Colonic mucosa (tissue), 4 donors: ENCODE results near the gene NUDT12. TPM values are rescaled to one million over a fixed set of nuclear protein-coding genes. Genes with fewer than 3 reads are reported as not detected.

Experiments used
- DNase-seq: peaks from one replicate; pipeline ENCODE4 v3.0.0-alpha.2; 2020
- H3K27ac ChIP-seq: fragments of 200-600 bp; one replicate; pipeline ENCODE4 v1.8.0; 2021
- H3K27me3 ChIP-seq: fragments of 200-600 bp; one replicate; pipeline ENCODE4 v1.8.0; 2021
- H3K36me3 ChIP-seq: fragments of 200-600 bp; one replicate; pipeline ENCODE4 v1.8.0; 2021
- H3K4me1 ChIP-seq: fragments of 200-600 bp; one replicate; pipeline ENCODE4 v1.8.0; 2021; ENCODE audit warnings: mild to moderate bottlenecking
- H3K4me3 ChIP-seq: fragments of 200-600 bp; one replicate; pipeline ENCODE4 v1.8.0; 2021
- H3K9ac ChIP-seq, 2 donors: one replicate each; pipeline ENCODE4 v1.7.0; 2013; ENCODE audit warnings: control low read depth in 2 of 2, low read depth in 2 of 2, low read length in 2 of 2
- H3K9me3 ChIP-seq: fragments of 200-600 bp; one replicate; pipeline ENCODE4 v1.8.0; 2021
- intact Hi-C: fragments of 100-400 bp; cut with DNase I; formaldehyde crosslinking; loops from one replicate; pipeline ENCODE4 v1.14.1; 2022
- total RNA-seq, 2 donors: library from RNA; stranded (reverse); fragmentation: NEBNext Ultra II Directional in 1 of 2; extraction: Animal tissue kit (Norgen Biotek cat#: 25700) in 1 of 2; gene quantifications; one replicate each; pipeline ENCODE4 v1.2.1, GENCODE V29; 2021
- TF ChIP-seq, protein P1 (sequence below): fragments of 200-600 bp; IDR thresholded peaks from one replicate; pipeline ENCODE4 v1.8.0; 2022; ENCODE audit warnings: antibody characterized with exemption, mild to moderate bottlenecking
- donor health status: healthy.
- donor health status: DM: no; HTN: no; CAD: no.
- donor health status: DM: no; HTN: no; CAD: no.

The NUDT12 gene
- 10 to 100 TPM; 24.8 to 28.6 TPM for total RNA-seq

DNA sequence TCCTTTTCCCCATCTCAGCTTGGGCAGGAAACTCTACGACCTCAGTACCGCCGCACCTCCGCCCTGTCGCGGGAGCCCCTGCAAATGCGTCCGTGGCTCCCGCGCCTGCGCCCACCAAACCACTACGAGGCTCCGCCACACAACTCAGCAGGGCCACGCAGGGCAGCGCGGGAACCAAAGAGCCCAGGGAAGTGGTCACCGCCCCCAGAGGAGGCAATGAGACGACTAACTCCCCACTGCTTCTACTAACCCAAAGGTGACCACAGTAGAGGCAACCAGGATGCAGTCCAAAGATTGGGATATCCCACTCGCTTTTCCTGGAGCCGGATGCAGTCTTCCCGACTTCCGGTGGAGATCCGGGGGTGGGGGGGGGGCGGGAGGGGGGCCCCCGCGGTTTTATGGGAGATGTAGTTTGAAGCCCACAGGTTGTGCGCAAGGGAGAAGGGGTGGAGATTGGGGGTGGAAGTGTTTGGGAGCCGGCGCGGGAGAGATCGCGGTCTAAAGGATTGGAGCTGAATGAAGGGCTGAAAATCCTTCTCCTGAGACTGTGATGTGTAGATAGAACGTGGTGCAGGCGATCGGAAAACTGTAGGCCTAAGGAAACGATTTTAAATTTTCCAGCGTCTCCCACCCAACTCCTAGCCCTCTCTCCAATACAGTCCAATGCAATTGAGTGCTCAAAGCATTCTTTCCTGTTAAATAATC lies at the start of gene NUDT12:
Gene NUDT12 (minus strand): TSS at position 337 of the 705 bp plus-strand sequence. CDS start 2,541 bp downstream, outside the sequence.
- peak within 1 kb of the TSS; percentile 73 to 90 for H3K9ac ChIP-seq
- TF ChIP-seq, protein P1, sequence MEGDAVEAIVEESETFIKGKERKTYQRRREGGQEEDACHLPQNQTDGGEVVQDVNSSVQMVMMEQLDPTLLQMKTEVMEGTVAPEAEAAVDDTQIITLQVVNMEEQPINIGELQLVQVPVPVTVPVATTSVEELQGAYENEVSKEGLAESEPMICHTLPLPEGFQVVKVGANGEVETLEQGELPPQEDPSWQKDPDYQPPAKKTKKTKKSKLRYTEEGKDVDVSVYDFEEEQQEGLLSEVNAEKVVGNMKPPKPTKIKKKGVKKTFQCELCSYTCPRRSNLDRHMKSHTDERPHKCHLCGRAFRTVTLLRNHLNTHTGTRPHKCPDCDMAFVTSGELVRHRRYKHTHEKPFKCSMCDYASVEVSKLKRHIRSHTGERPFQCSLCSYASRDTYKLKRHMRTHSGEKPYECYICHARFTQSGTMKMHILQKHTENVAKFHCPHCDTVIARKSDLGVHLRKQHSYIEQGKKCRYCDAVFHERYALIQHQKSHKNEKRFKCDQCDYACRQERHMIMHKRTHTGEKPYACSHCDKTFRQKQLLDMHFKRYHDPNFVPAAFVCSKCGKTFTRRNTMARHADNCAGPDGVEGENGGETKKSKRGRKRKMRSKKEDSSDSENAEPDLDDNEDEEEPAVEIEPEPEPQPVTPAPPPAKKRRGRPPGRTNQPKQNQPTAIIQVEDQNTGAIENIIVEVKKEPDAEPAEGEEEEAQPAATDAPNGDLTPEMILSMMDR = no peak
- peak within 1 kb of the TSS; percentile 85 for H3K27ac ChIP-seq
- intact Hi-C loops = no loop called here
- peak; percentile 72 for DNase-seq
- peak within 1 kb of the TSS; percentile 73 for H3K4me3 ChIP-seq
- no peaks in the 10 kb centered on the region for H3K9me3 ChIP-seq
- no peaks in the 10 kb centered on the region for H3K4me1 ChIP-seq
- no peaks in the 10 kb centered on the region for H3K27me3 ChIP-seq
- H3K36me3 ChIP-seq = no peaks in the 10 kb centered on the region

DNA sequence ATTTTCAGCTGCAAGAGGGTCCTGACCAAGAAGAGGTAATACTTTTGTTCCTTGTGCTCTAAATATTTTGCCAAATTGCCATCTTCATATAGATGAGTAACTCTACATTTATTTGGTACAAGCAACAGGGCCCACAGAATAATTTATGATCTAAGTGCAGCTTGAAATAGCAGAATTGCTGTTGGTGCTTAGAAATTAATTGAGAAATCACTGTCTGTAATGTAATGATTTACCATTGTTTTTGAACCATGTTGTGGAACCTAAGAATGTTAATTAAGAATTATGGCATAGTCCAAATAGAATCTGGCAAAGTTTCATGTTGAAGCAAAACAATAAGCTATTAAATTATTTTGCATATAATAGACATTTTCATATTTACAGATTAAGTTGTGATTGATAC lies 44.8 kb upstream of the NUDT12 start:
- Histone ChIP-seq H3K9ac (no peak overlapping the region), H3K27ac (no peak overlapping the region), H3K27me3 (no peaks in the 10 kb centered on the region), H3K4me1 (no peaks in the 10 kb centered on the region), H3K4me3 (no peak overlapping the region), H3K9me3 (no peaks in the 10 kb centered on the region), H3K36me3 (no peaks in the 10 kb centered on the region)
- DNase-seq = no peak
- intact Hi-C loops = no loop called here
- TF ChIP-seq, protein P1 = no peak

DNA sequence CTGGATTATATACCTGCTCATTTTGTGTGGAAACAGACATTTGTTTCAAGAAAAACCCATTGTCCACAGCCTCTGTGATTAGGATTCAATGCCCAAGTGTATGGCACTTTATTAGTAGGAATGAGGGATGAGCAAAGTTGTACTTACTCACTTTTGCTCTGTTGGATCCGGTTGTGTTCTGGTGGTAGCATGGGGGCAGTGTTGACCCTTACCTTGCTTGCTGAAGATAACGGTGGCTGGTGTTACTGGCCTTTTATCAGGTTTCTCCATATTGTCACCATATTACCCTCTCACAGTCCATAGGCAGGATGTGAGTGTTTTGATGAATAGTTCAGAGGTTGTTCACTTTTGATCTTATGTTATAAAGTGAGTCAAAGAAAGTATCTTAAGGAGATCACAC lies 42.7 kb upstream of the NUDT12 start:
- intact Hi-C loops = no loop called here
- TF ChIP-seq, protein P1 = no peak
- Histone ChIP-seq H3K9ac (no peak overlapping the region), H3K27me3 (no peaks in the 10 kb centered on the region), H3K4me1 (no peaks in the 10 kb centered on the region), H3K4me3 (no peak overlapping the region), H3K9me3 (no peaks in the 10 kb centered on the region), H3K36me3 (no peaks in the 10 kb centered on the region), H3K27ac (no peak overlapping the region)
- DNase-seq = no peak

DNA sequence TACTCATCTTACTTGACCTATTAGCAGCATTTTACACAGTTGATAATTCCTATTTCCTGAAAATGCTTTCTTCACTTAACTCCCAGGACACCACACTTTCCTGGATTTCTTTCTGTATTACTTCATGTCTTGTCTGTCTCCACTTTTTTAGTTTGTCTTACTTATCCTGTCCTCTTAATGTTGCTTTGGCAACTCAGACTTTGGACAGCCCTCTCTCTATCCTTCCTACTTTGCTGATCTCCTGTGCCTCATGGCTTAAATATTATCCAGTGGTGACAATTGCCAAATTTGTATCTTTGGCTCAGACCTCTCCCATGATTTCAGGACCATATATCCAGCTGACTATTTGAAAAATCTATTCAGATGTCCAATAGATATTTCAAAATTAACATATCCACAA lies 39.8 kb upstream of the NUDT12 start:
- H3K27me3 ChIP-seq = no peaks in the 10 kb centered on the region
- H3K27ac ChIP-seq = no peak overlapping the region
- no peak overlapping the region for H3K4me3 ChIP-seq
- DNase-seq = no peak
- no peaks in the 10 kb centered on the region for H3K4me1 ChIP-seq
- no peaks in the 10 kb centered on the region for H3K9me3 ChIP-seq
- no peaks in the 10 kb centered on the region for H3K36me3 ChIP-seq
- TF ChIP-seq, protein P1 = no peak
- H3K9ac ChIP-seq = no peak overlapping the region
- intact Hi-C loops = no loop called here

DNA sequence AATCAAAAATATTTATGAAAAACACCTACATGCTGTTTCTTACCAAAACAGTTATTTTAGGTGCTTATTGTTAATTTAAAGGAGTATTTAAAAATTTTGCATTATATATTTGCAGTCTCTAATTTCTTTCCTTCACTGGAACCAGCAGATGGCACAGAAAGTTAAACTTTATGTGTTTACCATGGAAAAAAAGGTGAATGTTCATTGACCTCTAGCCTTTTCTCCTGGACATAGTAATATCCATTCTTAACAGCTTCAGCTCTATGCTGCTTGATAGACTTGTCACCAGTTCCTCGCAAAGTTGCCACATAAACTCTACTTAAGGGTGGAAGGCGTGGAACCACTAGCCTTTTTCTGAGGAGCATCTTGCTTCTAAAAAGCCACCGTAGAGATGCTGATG lies 38.7 kb upstream of the NUDT12 start:
- intact Hi-C loops = no loop called here

More for the DNA sequence above, 38.7 kb upstream of the NUDT12 start:
- no peaks in the 10 kb centered on the region for H3K9me3 ChIP-seq
- TF ChIP-seq, protein P1 = no peak
- no peaks in the 10 kb centered on the region for H3K36me3 ChIP-seq
- H3K27ac ChIP-seq = no peak overlapping the region
- H3K4me1 ChIP-seq = no peaks in the 10 kb centered on the region
- no peaks in the 10 kb centered on the region for H3K27me3 ChIP-seq
- H3K4me3 ChIP-seq = no peak overlapping the region
- no peak overlapping the region for H3K9ac ChIP-seq
- DNase-seq = no peak
